GM21447 (cell line): ENCODE results near the gene KNDC1.

Source experiments
- ATAC-seq: cut with Tn5 transposase; IDR thresholded peaks from one replicate; pipeline ENCODE4 v1.9.1; 2021; ENCODE audit not compliant: unreplicated experiment

KNDC1 gene

GRCh38 chr10:133159611-133159949 is 439 bp upstream of the KNDC1 start:
- no peak for ATAC-seq

GRCh38 chr10:133160826-133161471 is 930 bp downstream of the KNDC1 start:
- no peak for ATAC-seq

- no peak for ATAC-seq
These were observed 1.6 kb downstream of the KNDC1 start for GRCh38 chr10:133161486-133162109.

- ATAC-seq: no peak
These were observed 2.3 kb downstream of the KNDC1 start for GRCh38 chr10:133162178-133162909.

GRCh38 chr10:133162910-133163856 is 3.2 kb downstream of the KNDC1 start:
- no peak for ATAC-seq

GRCh38 chr10:133163889-133164815 is 4.1 kb downstream of the KNDC1 start:
- ATAC-seq: no peak

- no peak for ATAC-seq
These were observed 5.0 kb downstream of the KNDC1 start for GRCh38 chr10:133164816-133165555.

- ATAC-seq: no peak
These were observed 5.8 kb downstream of the KNDC1 start for GRCh38 chr10:133165556-133166503.

- no peak for ATAC-seq
These were observed 6.4 kb downstream of the KNDC1 start for GRCh38 chr10:133166504-133166827.

GRCh38 chr10:133166828-133167692 is 7.0 kb downstream of the KNDC1 start:
- ATAC-seq: no peak

GRCh38 chr10:133167693-133168616 is 7.9 kb downstream of the KNDC1 start:
- ATAC-seq: no peak

- ATAC-seq: no peak
These were observed 8.6 kb downstream of the KNDC1 start for GRCh38 chr10:133168617-133169031.

GRCh38 chr10:133169173-133169947 is 9.3 kb downstream of the KNDC1 start:
- ATAC-seq: no peak

- ATAC-seq: no peak
These were observed 10.1 kb downstream of the KNDC1 start for GRCh38 chr10:133170092-133170491.

GRCh38 chr10:133173860-133174640 is 14.0 kb downstream of the KNDC1 start:
- no peak for ATAC-seq
